ENCODE data around the gene TMED6.

DNA sequence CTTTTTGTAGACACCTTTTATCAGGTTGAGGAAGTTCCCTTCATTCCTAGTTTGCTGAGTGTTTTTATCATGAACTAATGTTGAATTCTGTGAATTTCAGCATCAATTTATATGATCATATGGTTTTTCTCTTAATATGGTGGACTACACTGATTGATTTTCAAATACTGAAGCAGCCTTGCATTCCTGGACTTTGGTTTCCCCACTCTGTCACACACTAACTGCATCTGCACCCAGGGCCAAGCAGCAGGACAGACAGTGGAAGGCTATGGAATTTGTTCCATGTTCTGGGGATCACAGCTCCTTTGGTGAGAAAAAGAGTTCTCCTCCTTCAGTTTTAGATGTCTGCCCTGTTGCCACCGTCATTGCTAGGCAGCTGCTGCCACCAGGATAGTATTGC lies 26.4 kb upstream of the TMED6 start:
- TF ChIP-seq CEBPB (IDR thresholded peaks at IDR 0.05) (no peak), EGR1 (IDR thresholded peaks at IDR 0.05) (no peak), TAF1 (IDR thresholded peaks at IDR 0.05; ENCODE audit: low read depth) (no peak), FOXM1 (IDR thresholded peaks at IDR 0.05; ENCODE audit: borderline replicate concordance, low read depth) (no peak)
- TF ChIP-seq, protein P1, sequence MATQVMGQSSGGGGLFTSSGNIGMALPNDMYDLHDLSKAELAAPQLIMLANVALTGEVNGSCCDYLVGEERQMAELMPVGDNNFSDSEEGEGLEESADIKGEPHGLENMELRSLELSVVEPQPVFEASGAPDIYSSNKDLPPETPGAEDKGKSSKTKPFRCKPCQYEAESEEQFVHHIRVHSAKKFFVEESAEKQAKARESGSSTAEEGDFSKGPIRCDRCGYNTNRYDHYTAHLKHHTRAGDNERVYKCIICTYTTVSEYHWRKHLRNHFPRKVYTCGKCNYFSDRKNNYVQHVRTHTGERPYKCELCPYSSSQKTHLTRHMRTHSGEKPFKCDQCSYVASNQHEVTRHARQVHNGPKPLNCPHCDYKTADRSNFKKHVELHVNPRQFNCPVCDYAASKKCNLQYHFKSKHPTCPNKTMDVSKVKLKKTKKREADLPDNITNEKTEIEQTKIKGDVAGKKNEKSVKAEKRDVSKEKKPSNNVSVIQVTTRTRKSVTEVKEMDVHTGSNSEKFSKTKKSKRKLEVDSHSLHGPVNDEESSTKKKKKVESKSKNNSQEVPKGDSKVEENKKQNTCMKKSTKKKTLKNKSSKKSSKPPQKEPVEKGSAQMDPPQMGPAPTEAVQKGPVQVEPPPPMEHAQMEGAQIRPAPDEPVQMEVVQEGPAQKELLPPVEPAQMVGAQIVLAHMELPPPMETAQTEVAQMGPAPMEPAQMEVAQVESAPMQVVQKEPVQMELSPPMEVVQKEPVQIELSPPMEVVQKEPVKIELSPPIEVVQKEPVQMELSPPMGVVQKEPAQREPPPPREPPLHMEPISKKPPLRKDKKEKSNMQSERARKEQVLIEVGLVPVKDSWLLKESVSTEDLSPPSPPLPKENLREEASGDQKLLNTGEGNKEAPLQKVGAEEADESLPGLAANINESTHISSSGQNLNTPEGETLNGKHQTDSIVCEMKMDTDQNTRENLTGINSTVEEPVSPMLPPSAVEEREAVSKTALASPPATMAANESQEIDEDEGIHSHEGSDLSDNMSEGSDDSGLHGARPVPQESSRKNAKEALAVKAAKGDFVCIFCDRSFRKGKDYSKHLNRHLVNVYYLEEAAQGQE (IDR thresholded peaks at IDR 0.05; ENCODE audit: low read depth): no peak
- TF ChIP-seq, protein P2, sequence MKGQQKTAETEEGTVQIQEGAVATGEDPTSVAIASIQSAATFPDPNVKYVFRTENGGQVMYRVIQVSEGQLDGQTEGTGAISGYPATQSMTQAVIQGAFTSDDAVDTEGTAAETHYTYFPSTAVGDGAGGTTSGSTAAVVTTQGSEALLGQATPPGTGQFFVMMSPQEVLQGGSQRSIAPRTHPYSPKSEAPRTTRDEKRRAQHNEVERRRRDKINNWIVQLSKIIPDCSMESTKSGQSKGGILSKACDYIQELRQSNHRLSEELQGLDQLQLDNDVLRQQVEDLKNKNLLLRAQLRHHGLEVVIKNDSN (IDR thresholded peaks at IDR 0.05): no peak
